ENCODE measurements around the gene TEPSIN.

DNA sequence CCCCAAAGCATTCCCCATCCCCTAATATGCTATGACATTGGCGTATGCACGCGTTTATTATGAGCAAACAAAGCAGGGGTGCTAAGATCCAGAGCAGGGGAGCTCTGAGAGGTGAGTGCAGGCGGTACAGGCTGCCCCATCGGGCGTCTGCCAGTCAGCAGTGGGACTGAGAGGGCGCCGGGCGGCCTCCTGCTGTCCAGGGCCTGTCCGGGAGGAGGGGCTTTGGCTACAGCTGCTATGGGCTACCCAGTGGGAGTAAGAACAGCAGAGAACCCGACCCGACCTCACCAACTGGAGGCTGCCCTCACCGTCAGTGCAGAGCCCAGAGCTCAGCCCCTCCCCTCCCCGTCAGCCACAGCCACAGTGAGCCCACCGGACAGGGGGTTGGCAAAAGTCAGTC, 54.3 kb downstream of the TEPSIN start:
- TF ChIP-seq POLR2A (IDR thresholded peaks at IDR 0.05) (no peak), POLR2AphosphoS5 (IDR thresholded peaks at IDR 0.05) (no peak), EP300 (IDR thresholded peaks at IDR 0.05) (no peak)
- TF ChIP-seq, protein P1, sequence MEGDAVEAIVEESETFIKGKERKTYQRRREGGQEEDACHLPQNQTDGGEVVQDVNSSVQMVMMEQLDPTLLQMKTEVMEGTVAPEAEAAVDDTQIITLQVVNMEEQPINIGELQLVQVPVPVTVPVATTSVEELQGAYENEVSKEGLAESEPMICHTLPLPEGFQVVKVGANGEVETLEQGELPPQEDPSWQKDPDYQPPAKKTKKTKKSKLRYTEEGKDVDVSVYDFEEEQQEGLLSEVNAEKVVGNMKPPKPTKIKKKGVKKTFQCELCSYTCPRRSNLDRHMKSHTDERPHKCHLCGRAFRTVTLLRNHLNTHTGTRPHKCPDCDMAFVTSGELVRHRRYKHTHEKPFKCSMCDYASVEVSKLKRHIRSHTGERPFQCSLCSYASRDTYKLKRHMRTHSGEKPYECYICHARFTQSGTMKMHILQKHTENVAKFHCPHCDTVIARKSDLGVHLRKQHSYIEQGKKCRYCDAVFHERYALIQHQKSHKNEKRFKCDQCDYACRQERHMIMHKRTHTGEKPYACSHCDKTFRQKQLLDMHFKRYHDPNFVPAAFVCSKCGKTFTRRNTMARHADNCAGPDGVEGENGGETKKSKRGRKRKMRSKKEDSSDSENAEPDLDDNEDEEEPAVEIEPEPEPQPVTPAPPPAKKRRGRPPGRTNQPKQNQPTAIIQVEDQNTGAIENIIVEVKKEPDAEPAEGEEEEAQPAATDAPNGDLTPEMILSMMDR (IDR thresholded peaks at IDR 0.05): no peak
